ENCODE measurements around the gene SLC22A15.

Gene SLC22A15

DNA sequence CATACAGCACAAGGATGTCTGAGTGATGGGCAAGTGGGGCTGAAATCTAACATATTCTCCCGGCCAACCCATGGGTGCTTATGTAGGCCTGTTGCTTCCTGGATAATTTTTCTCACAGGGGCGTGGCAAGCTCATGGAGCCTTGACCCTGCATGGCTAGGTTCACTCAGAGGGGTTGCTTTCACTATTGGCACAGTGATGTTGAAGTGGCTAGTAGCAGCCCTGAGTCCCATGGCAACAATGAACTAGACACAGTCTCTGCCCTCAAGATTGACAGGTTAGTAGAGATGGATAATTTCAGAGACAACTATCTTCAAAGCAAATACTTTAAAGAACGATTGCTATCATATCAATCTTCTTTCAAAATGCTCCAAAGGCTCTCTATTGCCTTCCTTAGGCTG is 128.4 kb downstream of the SLC22A15 start:
- Histone ChIP-seq H3K27ac (ENCODE audit: low read depth, low read length) (no peak overlapping the region), H3K36me3 (ENCODE audit: control insufficient read depth, insufficient read depth, low read length) (no peaks in the 10 kb centered on the region), H3K4me1 (ENCODE audit: control insufficient read depth, insufficient read depth, low read length) (no peaks in the 10 kb centered on the region), H3K9me3 (ENCODE audit: control insufficient read depth, insufficient read depth, low read depth, low read length) (no peaks in the 10 kb centered on the region), H3K9ac (ENCODE audit: low read length) (no peak overlapping the region), H3K27me3 (ENCODE audit: control insufficient read depth, insufficient read depth, low read length) (no peaks in the 10 kb centered on the region), H3K4me3 (ENCODE audit: low read depth, low read length) (no peak overlapping the region)

DNA sequence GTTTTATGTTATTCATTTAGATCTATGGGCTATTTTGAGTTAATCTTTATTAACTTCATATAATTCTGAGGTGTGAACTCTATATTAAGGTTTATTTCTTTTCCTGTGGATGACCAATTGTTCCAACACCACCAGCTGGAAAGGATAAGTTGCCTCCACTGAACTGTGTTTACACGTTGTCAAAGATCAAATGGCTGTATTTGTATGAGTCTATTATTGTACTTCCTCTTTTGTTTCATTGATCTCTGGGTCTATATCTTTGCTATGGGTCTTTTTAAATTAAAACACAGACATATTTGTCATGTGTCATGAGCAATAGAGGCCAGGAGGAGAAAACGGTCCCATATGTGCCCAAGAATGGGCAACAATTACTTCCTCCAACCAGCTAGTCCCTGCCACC is 129.7 kb downstream of the SLC22A15 start:
- H3K9me3 ChIP-seq (ENCODE audit: control insufficient read depth, insufficient read depth, low read depth, low read length), result no peaks in the 10 kb centered on the region
- no peak overlapping the region for H3K9ac ChIP-seq (ENCODE audit: low read length)
- peaks cover 3% of the 10 kb centered on the region; the same call in 1 of the 2 replicates for H3K4me1 ChIP-seq (ENCODE audit: control insufficient read depth, insufficient read depth, low read length)
- no peaks in the 10 kb centered on the region for H3K36me3 ChIP-seq (ENCODE audit: control insufficient read depth, insufficient read depth, low read length)
- no peak overlapping the region for H3K4me3 ChIP-seq (ENCODE audit: low read depth, low read length)
- no peak overlapping the region for H3K27ac ChIP-seq (ENCODE audit: low read depth, low read length)
- H3K27me3 ChIP-seq (ENCODE audit: control insufficient read depth, insufficient read depth, low read length), result no peaks in the 10 kb centered on the region

DNA sequence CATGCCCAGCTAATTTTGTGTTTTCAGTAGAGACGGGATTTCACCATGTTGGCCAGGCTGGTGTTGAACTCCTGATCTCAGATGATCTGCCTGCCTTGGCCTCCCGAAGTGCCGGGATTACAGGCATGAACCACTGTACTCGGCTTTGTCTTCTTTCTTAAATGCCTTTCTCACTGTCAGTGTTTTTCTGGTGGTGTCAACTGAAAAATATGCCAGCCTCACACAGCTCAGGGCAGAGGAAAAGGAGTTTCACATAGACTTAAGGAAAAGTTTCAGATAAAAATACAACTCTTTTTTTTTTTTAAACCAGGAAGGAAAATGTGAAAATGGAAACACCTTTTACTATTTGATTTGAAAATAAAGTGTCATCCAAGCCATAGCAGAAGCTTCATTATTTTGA is 130.3 kb downstream of the SLC22A15 start:
- no peak overlapping the region for H3K9ac ChIP-seq (ENCODE audit: low read length)
- H3K9me3 ChIP-seq (ENCODE audit: control insufficient read depth, insufficient read depth, low read depth, low read length), result no peaks in the 10 kb centered on the region
- no peak overlapping the region for H3K4me3 ChIP-seq (ENCODE audit: low read depth, low read length)
- no peak overlapping the region for H3K27ac ChIP-seq (ENCODE audit: low read depth, low read length)
- no peaks in the 10 kb centered on the region for H3K27me3 ChIP-seq (ENCODE audit: control insufficient read depth, insufficient read depth, low read length)
- no peaks in the 10 kb centered on the region for H3K36me3 ChIP-seq (ENCODE audit: control insufficient read depth, insufficient read depth, low read length)
- H3K4me1 ChIP-seq (ENCODE audit: control insufficient read depth, insufficient read depth, low read length), result peaks cover 3% of the 10 kb centered on the region; the same call in 1 of the 2 replicates

DNA sequence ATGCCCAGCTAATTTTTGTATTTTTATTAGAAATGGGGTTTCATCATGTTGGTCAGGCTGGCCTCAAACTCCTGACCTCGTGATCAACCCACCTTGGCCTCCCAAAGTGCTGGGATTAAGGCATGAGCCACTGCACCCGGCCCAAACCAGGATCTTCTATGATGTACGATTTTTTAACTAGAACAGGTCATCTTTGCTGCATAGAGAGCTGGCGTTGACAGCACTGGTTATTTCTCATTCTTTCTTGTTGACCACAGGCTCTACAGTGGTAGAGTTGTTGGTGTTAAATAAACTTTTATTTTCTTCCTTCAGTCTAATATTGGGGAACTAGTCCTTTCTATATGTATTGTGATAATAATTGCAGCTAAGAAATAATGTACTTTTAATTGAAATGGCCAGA is 131.1 kb downstream of the SLC22A15 start:
- Histone ChIP-seq H3K27ac (ENCODE audit: low read depth, low read length) (no peak overlapping the region), H3K9ac (ENCODE audit: low read length) (no peak overlapping the region), H3K36me3 (ENCODE audit: control insufficient read depth, insufficient read depth, low read length) (no peaks in the 10 kb centered on the region), H3K4me1 (ENCODE audit: control insufficient read depth, insufficient read depth, low read length) (peaks cover 3% of the 10 kb centered on the region; the same call in 1 of the 2 replicates), H3K9me3 (ENCODE audit: control insufficient read depth, insufficient read depth, low read depth, low read length) (no peaks in the 10 kb centered on the region), H3K27me3 (ENCODE audit: control insufficient read depth, insufficient read depth, low read length) (no peaks in the 10 kb centered on the region), H3K4me3 (ENCODE audit: low read depth, low read length) (no peak overlapping the region)

DNA sequence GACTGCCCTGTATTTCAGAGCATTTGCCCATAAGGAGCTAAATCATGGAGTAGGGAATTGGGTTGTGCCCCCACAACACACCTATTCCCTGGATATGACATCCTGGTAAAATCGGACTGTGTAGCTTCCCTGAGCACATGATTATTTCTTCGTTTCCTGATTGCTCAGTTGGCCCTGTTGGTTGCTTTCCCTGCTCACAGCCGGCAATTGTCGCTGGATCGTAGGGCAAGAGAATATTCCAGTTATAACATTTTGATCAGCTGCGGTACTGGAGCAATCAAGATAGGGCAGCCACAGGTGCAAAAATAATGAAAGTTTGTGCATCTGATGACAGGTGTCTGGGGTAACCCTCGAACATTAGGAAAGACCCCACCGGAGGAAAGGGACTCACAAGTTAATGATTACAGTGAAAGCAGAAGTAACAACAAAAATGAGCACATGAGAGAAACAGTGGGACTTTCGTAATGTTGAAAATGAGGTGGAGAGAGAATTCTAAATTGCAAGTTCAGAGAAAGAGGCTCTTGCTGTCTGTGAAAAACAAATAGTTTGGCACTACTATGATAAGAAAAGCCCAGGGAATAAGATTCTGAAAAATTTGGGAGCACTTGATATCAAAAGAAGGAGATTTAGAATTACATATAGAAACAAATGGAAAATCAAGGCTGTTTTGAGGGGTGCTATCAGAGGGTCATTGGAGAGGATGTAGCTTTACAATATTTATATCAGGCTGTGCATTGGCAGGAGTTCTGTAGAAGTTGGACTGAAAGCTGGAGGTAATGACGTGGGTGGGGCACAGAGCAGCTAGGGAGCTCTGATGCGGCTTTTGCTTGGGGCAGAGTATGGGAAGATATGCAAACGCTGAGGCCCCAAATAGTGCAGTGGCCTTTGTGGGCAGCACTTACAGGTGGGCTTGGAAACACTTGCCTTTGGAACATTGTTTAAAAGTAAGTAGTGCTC is 134.5 kb downstream of the SLC22A15 start, which contains the start of gene MAB21L3:
TSS of gene MAB21L3 (plus strand) at position 833 of the 957 bp plus-strand sequence. CDS start 1,217 bp downstream, outside the sequence.
- Histone ChIP-seq H3K4me3 (ENCODE audit: low read depth, low read length) (no peak within 1 kb of the TSS), H3K9me3 (ENCODE audit: control insufficient read depth, insufficient read depth, low read depth, low read length) (no peaks in the 10 kb centered on the region), H3K36me3 (ENCODE audit: control insufficient read depth, insufficient read depth, low read length) (no peaks in the 10 kb centered on the region), H3K4me1 (ENCODE audit: control insufficient read depth, insufficient read depth, low read length) (peaks cover 3% of the 10 kb centered on the region; the same call in 1 of the 2 replicates), H3K9ac (ENCODE audit: low read length) (no peak within 1 kb of the TSS), H3K27me3 (ENCODE audit: control insufficient read depth, insufficient read depth, low read length) (no peaks in the 10 kb centered on the region), H3K27ac (ENCODE audit: low read depth, low read length) (no peak within 1 kb of the TSS)

DNA sequence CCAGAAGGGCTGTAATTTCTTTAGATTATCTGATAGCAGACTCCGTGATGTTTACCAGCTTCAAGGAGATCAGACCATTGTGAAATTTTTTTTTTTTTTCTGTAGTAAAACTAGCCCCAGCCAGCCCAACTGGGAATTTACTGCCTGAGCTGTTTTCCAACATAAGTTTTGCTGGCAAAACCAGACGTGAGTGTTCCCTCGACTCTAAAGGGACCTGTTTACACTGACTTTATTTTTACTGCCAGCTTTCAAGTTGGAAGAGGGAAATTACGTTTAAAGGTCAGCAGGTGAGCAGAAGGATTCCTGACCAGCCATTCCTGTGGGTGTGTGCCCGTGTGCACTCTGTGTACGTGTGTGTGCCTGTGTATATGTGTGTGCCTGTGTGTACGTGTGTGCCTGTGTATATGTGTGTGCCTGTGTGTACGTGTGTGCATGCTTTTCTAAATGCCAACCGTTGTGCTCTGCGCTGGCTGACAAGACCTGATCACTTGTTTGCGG is 135.3 kb downstream of the SLC22A15 start:
- Histone ChIP-seq H3K9ac (ENCODE audit: low read length) (no peak overlapping the region), H3K27me3 (ENCODE audit: control insufficient read depth, insufficient read depth, low read length) (no peaks in the 10 kb centered on the region), H3K9me3 (ENCODE audit: control insufficient read depth, insufficient read depth, low read depth, low read length) (no peaks in the 10 kb centered on the region), H3K36me3 (ENCODE audit: control insufficient read depth, insufficient read depth, low read length) (no peaks in the 10 kb centered on the region), H3K27ac (ENCODE audit: low read depth, low read length) (no peak overlapping the region), H3K4me1 (ENCODE audit: control insufficient read depth, insufficient read depth, low read length) (peaks cover 3% of the 10 kb centered on the region; the same call in 1 of the 2 replicates), H3K4me3 (ENCODE audit: low read depth, low read length) (no peak overlapping the region)

DNA sequence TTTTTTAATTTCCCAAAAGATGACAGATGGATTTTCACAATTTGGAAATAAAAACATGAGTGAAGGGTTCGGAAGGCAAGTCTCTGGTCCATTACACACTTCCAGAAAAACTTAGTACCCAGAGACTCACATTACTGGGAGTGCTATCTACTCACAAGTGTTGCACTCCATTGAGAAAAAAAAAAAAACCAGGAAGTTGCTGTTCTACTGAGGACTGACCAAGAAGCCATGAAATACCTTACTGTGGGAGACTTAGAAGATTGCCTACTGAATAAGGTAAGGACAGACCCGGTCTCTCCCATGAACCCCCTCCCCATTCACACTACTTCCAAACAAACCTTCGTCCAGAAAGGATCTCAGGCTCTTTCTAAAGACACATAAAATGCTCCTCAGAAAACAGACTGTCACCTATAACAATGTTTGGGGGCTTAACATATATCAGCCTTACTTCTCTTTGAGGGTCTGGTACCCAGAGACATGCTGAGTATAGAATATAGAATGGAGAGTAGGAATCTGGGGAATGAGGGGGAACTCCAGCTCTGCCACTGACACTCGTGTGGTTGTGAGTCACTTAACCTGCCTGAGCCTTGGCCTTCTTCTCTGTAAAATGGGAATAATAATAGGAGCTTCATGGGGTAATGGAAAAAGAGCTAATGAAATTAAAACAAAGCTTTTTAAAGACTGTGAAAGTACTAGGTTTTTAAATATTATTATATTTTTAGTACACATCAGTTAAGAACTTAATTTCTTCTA is 136.3 kb downstream of the SLC22A15 start:
- no peak overlapping the region for H3K27ac ChIP-seq (ENCODE audit: low read depth, low read length)
- H3K9me3 ChIP-seq (ENCODE audit: control insufficient read depth, insufficient read depth, low read depth, low read length), result no peaks in the 10 kb centered on the region
- peaks cover 3% of the 10 kb centered on the region; the same call in 1 of the 2 replicates for H3K4me1 ChIP-seq (ENCODE audit: control insufficient read depth, insufficient read depth, low read length)
- no peaks in the 10 kb centered on the region for H3K27me3 ChIP-seq (ENCODE audit: control insufficient read depth, insufficient read depth, low read length)
- H3K4me3 ChIP-seq (ENCODE audit: low read depth, low read length), result no peak overlapping the region
- H3K36me3 ChIP-seq (ENCODE audit: control insufficient read depth, insufficient read depth, low read length), result no peaks in the 10 kb centered on the region
- no peak overlapping the region for H3K9ac ChIP-seq (ENCODE audit: low read length)

DNA sequence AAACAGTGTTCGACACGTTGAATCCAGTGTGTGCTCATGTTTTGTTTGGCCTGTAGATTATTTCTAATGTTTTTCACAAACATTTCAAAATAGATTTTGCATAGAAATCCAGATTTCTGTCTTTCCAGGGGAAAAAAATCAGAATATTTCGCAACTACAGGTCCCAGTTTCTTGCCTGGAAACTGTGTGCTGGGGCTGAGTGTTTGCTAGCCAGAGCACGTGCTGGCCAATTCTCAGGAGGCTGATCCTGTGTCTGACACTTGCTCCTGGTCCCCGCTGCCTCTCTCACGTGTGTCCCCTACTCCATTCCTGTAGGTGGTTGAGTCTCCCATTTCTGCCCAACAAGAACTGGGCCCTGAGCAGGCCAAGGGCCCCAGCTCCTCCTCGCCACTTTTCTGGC is 137.3 kb downstream of the SLC22A15 start:
- H3K9me3 ChIP-seq (ENCODE audit: control insufficient read depth, insufficient read depth, low read depth, low read length), result no peaks in the 10 kb centered on the region
- H3K27ac ChIP-seq (ENCODE audit: low read depth, low read length), result no peak overlapping the region
- H3K4me3 ChIP-seq (ENCODE audit: low read depth, low read length), result no peak overlapping the region
- peaks cover 3% of the 10 kb centered on the region; the same call in 1 of the 2 replicates for H3K4me1 ChIP-seq (ENCODE audit: control insufficient read depth, insufficient read depth, low read length)
- no peaks in the 10 kb centered on the region for H3K27me3 ChIP-seq (ENCODE audit: control insufficient read depth, insufficient read depth, low read length)
- no peak overlapping the region for H3K9ac ChIP-seq (ENCODE audit: low read length)
- H3K36me3 ChIP-seq (ENCODE audit: control insufficient read depth, insufficient read depth, low read length), result no peaks in the 10 kb centered on the region

DNA sequence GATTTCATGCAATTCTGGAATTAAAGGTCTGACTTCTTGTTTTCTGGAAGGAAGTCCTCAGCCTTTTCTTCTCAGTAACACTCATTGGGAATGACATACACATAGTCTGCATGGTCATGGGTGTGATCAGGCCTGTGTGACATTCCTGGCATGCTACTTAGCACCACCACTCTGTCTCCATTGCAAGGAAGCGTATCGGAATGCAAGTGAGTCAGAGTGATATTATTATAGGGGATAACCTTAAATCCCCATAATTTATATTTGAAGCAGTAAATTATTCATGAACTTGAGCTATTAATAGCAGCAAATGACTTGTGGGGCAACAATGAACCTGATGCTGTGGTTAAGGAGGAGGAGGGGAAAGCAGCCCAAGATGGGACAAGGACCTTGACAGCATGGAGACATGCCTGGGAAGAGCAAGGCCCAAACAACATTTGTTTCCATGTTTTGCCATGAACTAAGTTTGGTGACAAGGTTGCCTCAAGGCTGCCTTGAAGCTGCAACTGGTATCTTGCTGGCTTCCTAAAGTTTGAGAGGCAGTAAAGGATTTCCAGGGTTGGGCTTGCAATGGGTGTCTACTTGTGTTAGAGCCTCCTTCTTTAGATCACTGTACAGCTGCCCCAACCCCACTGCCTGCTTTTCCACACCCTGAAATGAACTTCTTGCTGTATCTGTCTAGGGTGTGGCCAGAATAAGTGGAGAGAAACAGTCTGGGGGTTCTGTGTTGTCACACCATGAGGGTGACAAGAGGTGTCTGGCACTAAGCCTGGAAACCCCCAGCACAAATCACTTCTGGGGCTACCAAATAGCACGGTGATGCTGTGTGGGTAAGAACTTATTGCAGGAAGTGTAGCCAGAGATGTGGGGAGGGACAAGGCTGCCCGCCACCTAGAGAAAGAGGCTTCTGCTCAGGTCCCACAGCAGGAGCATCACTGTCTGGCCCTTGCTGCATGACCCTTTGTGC is 139.4 kb downstream of the SLC22A15 start:
- Histone ChIP-seq H3K9me3 (ENCODE audit: control insufficient read depth, insufficient read depth, low read depth, low read length) (no peaks in the 10 kb centered on the region), H3K36me3 (ENCODE audit: control insufficient read depth, insufficient read depth, low read length) (no peaks in the 10 kb centered on the region), H3K4me1 (ENCODE audit: control insufficient read depth, insufficient read depth, low read length) (no peaks in the 10 kb centered on the region), H3K27me3 (ENCODE audit: control insufficient read depth, insufficient read depth, low read length) (no peaks in the 10 kb centered on the region), H3K27ac (ENCODE audit: low read depth, low read length) (no peak overlapping the region), H3K4me3 (ENCODE audit: low read depth, low read length) (no peak overlapping the region), H3K9ac (ENCODE audit: low read length) (no peak overlapping the region)

DNA sequence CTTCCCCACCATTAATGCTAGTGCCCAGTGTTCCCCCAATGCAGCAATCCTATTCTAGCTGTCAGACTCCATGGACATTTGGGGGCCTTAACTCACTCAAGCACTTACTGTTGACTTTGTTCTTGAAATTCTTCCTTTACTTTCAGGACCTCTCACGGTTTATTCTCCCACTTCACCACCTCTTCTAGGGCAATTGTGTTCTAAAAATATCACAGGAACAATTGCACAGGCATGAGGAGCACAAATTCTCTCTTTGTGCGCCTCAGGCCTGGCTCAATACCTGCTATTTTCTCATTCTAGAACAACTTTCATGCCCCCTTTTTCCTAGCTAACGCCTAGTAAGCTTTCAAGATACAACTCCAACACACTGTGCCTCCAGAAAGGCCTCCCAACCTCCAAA is 142.2 kb downstream of the SLC22A15 start:
- no peak overlapping the region for H3K27ac ChIP-seq (ENCODE audit: low read depth, low read length)
- no peaks in the 10 kb centered on the region for H3K9me3 ChIP-seq (ENCODE audit: control insufficient read depth, insufficient read depth, low read depth, low read length)
- no peaks in the 10 kb centered on the region for H3K4me1 ChIP-seq (ENCODE audit: control insufficient read depth, insufficient read depth, low read length)
- no peak overlapping the region for H3K4me3 ChIP-seq (ENCODE audit: low read depth, low read length)
- no peaks in the 10 kb centered on the region for H3K36me3 ChIP-seq (ENCODE audit: control insufficient read depth, insufficient read depth, low read length)
- no peak overlapping the region for H3K9ac ChIP-seq (ENCODE audit: low read length)
- H3K27me3 ChIP-seq (ENCODE audit: control insufficient read depth, insufficient read depth, low read length), result no peaks in the 10 kb centered on the region
